H9 (cell line): ENCODE measurements around the gene BRINP2. TPM values are rescaled to one million over a fixed set of nuclear protein-coding genes. Genes with fewer than 3 reads are reported as not detected.

ENCODE experiments used
- DNase-seq: peaks from one replicate; pipeline ENCODE4 v3.0.0-alpha.2; 2017
- H2AFZ ChIP-seq: one replicate; pipeline ENCODE4 v1.6.1; 2013; ENCODE audit warnings: mild to moderate bottlenecking, low read length, control low read depth, moderate library complexity
- H2AK5ac ChIP-seq: 2 replicates; pipeline ENCODE4 v1.6.1; 2013; ENCODE audit warnings: low read length, control low read depth, mixed read lengths; ENCODE audit not compliant: insufficient read length
- H2BK120ac ChIP-seq: one replicate; pipeline ENCODE4 v1.6.1; 2013; ENCODE audit warnings: low read depth, mild to moderate bottlenecking, low read length, control low read depth, inconsistent platforms; ENCODE audit not compliant: poor library complexity, severe bottlenecking
- H2BK12ac ChIP-seq: 2 replicates; pipeline ENCODE4 v1.6.1; 2013; ENCODE audit warnings: low read length, control low read depth, mixed read lengths, low read depth; ENCODE audit not compliant: insufficient read length
- H2BK15ac ChIP-seq: 2 replicates; pipeline ENCODE4 v1.6.1; 2013; ENCODE audit warnings: low read depth, low read length, control low read depth
- H2BK20ac ChIP-seq: one replicate; pipeline ENCODE4 v1.6.1; 2013; ENCODE audit warnings: low read depth, mild to moderate bottlenecking, low read length, control low read depth, inconsistent platforms; ENCODE audit not compliant: poor library complexity, severe bottlenecking
- H2BK5ac ChIP-seq: 2 replicates; pipeline ENCODE4 v1.6.1; 2013; ENCODE audit warnings: low read length, control low read depth, mixed read lengths; ENCODE audit not compliant: insufficient read length
- H3K14ac ChIP-seq: 2 replicates; pipeline ENCODE4 v1.6.1; 2013; ENCODE audit warnings: low read length, control low read depth; ENCODE audit not compliant: insufficient read depth
- H3K18ac ChIP-seq: 2 replicates; pipeline ENCODE4 v1.6.1; 2013; ENCODE audit warnings: low read depth, mild to moderate bottlenecking, mixed read lengths, low read length, control low read depth; ENCODE audit not compliant: insufficient read length
- H3K23ac ChIP-seq: 2 replicates; pipeline ENCODE4 v1.6.1; 2013; ENCODE audit warnings: low read length, control low read depth, mixed read lengths, low read depth; ENCODE audit not compliant: insufficient read length
- H3K23me2 ChIP-seq: 2 replicates; pipeline ENCODE4 v1.6.1; 2013; ENCODE audit warnings: low read depth, mild to moderate bottlenecking, mixed read lengths, low read length, control low read depth; ENCODE audit not compliant: insufficient read length, poor library complexity, severe bottlenecking
- H3K27ac ChIP-seq: 2 replicates; pipeline ENCODE4 v1.5.1; 2013; ENCODE audit warnings: low read length, control low read depth, mixed read lengths, low read depth; ENCODE audit not compliant: insufficient read length
- H3K27me3 ChIP-seq: 2 replicates; pipeline ENCODE4 v1.6.1; 2013; ENCODE audit warnings: low read length, control low read depth, inconsistent platforms; ENCODE audit not compliant: insufficient read depth
- H3K4ac ChIP-seq: 2 replicates; pipeline ENCODE4 v1.6.1; 2013; ENCODE audit warnings: low read depth, mild to moderate bottlenecking, control low read depth, inconsistent platforms, low read length, moderate library complexity
- H3K4me1 ChIP-seq: 2 replicates; pipeline ENCODE4 v1.6.1; 2013; ENCODE audit warnings: low read length, control low read depth, inconsistent platforms; ENCODE audit not compliant: insufficient read depth
- H3K4me2 ChIP-seq: 2 replicates; pipeline ENCODE4 v1.6.1; 2013; ENCODE audit warnings: low read length, control low read depth, mixed read lengths; ENCODE audit not compliant: insufficient read length, insufficient read depth
- H3K56ac ChIP-seq: 2 replicates; pipeline ENCODE4 v1.6.1; 2013; ENCODE audit warnings: low read depth, mild to moderate bottlenecking, mixed read lengths, low read length, control low read depth; ENCODE audit not compliant: insufficient read length
- H3K79me1 ChIP-seq: 2 replicates; pipeline ENCODE4 v1.6.1; 2013; ENCODE audit warnings: low read depth, mild to moderate bottlenecking, moderate library complexity, low read length, control low read depth, inconsistent platforms; ENCODE audit not compliant: insufficient read depth, poor library complexity, severe bottlenecking
- H3K79me2 ChIP-seq: 2 replicates; pipeline ENCODE4 v1.6.1; 2013; ENCODE audit warnings: low read length, control low read depth, inconsistent platforms; ENCODE audit not compliant: insufficient read depth
- H3K9ac ChIP-seq: 2 replicates; pipeline ENCODE4 v1.6.1; 2013; ENCODE audit warnings: low read length, control low read depth, mixed read lengths; ENCODE audit not compliant: insufficient read length; ENCODE audit errors: extremely low read depth
- H3K9me3 ChIP-seq: one replicate; pipeline ENCODE4 v1.6.1; 2013; ENCODE audit warnings: low read depth, low read length, inconsistent platforms; ENCODE audit not compliant: control insufficient read depth
- H3T11ph ChIP-seq: one replicate; pipeline ENCODE4 v1.6.1; 2013; ENCODE audit warnings: mild to moderate bottlenecking, low read length, control low read depth, inconsistent platforms
- H4K20me1 ChIP-seq: one replicate; pipeline ENCODE4 v1.6.1; 2013; ENCODE audit not compliant: control insufficient read depth, insufficient read length, insufficient read depth
- H4K5ac ChIP-seq: 2 replicates; pipeline ENCODE4 v1.6.1; 2013; ENCODE audit warnings: low read depth, mild to moderate bottlenecking, mixed read lengths, low read length, control low read depth; ENCODE audit not compliant: insufficient read length
- H4K8ac ChIP-seq: replicated peaks from 2 replicates; pipeline ENCODE4 v1.6.1; 2013; ENCODE audit warnings: low read length, control low read depth, mixed read lengths, low read depth; ENCODE audit not compliant: insufficient read length
- H4K91ac ChIP-seq: 2 replicates; pipeline ENCODE4 v1.6.1; 2013; ENCODE audit warnings: low read depth, mild to moderate bottlenecking, moderate library complexity, mixed read lengths, low read length, control low read depth; ENCODE audit not compliant: insufficient read length
- H3K27ac Mint-ChIP-seq, 3 experiments: 2 replicates in 2 of 3; 3 replicates in 1 of 3; pipeline ENCODE4 v1.8.0; 2020 to 2021; ENCODE audit warnings: mixed read lengths in 3 of 3, mild to moderate bottlenecking in 1 of 3, moderate library complexity in 1 of 3
- H3K27me3 Mint-ChIP-seq: 2 replicates; pipeline ENCODE4 v1.8.0; 2021; ENCODE audit warnings: low read depth, mild to moderate bottlenecking, moderate library complexity, mixed read lengths
- H3K36me3 Mint-ChIP-seq, 3 experiments: 2 replicates in 2 of 3; 3 replicates in 1 of 3; pipeline ENCODE4 v1.8.0; 2020 to 2021; ENCODE audit warnings: low read depth in 3 of 3, mixed read lengths in 3 of 3; ENCODE audit not compliant: insufficient read depth in 1 of 3
- H3K4me1 Mint-ChIP-seq, 2 experiments: 2 replicates each; pipeline ENCODE4 v1.8.0; 2020; ENCODE audit warnings: mixed read lengths in 2 of 2
- H3K4me3 Mint-ChIP-seq, 2 experiments: 2 replicates in 1 of 2; 3 replicates in 1 of 2; pipeline ENCODE4 v1.8.0; 2020 to 2021; ENCODE audit warnings: mild to moderate bottlenecking in 2 of 2, mixed read lengths in 2 of 2, moderate library complexity in 1 of 2
- H3K9me3 Mint-ChIP-seq, 2 experiments: 2 replicates in 1 of 2; 3 replicates in 1 of 2; pipeline ENCODE4 v1.8.0; 2020; ENCODE audit warnings: mild to moderate bottlenecking in 2 of 2, mixed read lengths in 2 of 2, moderate library complexity in 1 of 2
- total RNA-seq: library from RNA; stranded (reverse); gene quantifications from 2 replicates; pipeline ENCODE4 v1.2.1, GENCODE V29; 2021
- TF ChIP-seq, protein P1 (sequence below): fragments of 200-600 bp; sonication (generic); conservative IDR thresholded peaks from 3 replicates; pipeline ENCODE4 v1.8.0; 2021; ENCODE audit warnings: antibody characterized with exemption, mild to moderate bottlenecking

Gene BRINP2
- total RNA-seq, 1 experiment from 2014 or later: not detected

DNA sequence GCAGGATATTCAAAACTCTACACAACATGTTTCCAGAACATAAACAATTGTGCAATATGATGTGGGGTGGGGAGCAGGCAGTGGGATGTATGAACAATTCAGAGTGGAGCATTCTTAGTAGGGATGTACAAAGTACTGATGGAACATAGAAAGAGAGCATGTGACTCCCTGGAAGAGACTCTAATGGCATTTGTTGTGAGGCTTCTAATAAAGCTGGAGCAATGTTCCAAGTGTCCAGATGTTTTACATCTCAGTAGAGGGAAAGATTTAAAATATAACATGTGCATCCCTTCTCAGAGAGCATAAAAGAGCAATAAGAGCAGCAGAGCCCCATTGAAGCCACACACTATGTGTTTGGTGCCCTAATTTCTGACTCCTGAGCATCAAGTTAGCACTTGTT is 116.5 kb downstream of the BRINP2 start:
- no peak overlapping the region for H3K27ac ChIP-seq
- no peak overlapping the region for H4K5ac ChIP-seq
- H2BK20ac ChIP-seq: no peak overlapping the region
- no peaks in the 10 kb centered on the region for H4K20me1 ChIP-seq
- H3T11ph ChIP-seq: no peak overlapping the region
- H3K23ac ChIP-seq: no peak overlapping the region
- H3K4me2 ChIP-seq: no peak overlapping the region
- no peak overlapping the region for H3K14ac ChIP-seq
- no peaks in the 10 kb centered on the region for H3K79me2 ChIP-seq
- no peak for DNase-seq
- H3K36me3 Mint-ChIP-seq: no peaks in the 10 kb centered on the region
- TF ChIP-seq, protein P1, sequence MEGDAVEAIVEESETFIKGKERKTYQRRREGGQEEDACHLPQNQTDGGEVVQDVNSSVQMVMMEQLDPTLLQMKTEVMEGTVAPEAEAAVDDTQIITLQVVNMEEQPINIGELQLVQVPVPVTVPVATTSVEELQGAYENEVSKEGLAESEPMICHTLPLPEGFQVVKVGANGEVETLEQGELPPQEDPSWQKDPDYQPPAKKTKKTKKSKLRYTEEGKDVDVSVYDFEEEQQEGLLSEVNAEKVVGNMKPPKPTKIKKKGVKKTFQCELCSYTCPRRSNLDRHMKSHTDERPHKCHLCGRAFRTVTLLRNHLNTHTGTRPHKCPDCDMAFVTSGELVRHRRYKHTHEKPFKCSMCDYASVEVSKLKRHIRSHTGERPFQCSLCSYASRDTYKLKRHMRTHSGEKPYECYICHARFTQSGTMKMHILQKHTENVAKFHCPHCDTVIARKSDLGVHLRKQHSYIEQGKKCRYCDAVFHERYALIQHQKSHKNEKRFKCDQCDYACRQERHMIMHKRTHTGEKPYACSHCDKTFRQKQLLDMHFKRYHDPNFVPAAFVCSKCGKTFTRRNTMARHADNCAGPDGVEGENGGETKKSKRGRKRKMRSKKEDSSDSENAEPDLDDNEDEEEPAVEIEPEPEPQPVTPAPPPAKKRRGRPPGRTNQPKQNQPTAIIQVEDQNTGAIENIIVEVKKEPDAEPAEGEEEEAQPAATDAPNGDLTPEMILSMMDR: no peak
- H3K18ac ChIP-seq: no peak overlapping the region
- no peak overlapping the region for H3K56ac ChIP-seq
- no peak overlapping the region for H3K4me3 Mint-ChIP-seq
- no peaks in the 10 kb centered on the region for H3K4me1 ChIP-seq
- no peak overlapping the region for H4K91ac ChIP-seq
- H3K9ac ChIP-seq: no peak overlapping the region
- H3K79me1 ChIP-seq: no peaks in the 10 kb centered on the region
- no peaks in the 10 kb centered on the region for H3K27me3 ChIP-seq
- H4K8ac ChIP-seq: no peak overlapping the region
- H3K4ac ChIP-seq: no peak overlapping the region
- H3K9me3 ChIP-seq: no peaks in the 10 kb centered on the region
- no peaks in the 10 kb centered on the region for H3K23me2 ChIP-seq
- H2BK120ac ChIP-seq: no peak overlapping the region
- no peak overlapping the region for H2BK12ac ChIP-seq
- no peak overlapping the region for H2AFZ ChIP-seq
- no peak overlapping the region; a peak in 1 of 7 replicates for H3K27ac Mint-ChIP-seq
- H2BK5ac ChIP-seq: no peak overlapping the region
- no peaks in the 10 kb centered on the region for H3K9me3 Mint-ChIP-seq
- H3K4me1 Mint-ChIP-seq: peaks cover 8% of the 10 kb centered on the region in 2 experiments
- no peak overlapping the region for H2AK5ac ChIP-seq
- no peak overlapping the region for H2BK15ac ChIP-seq
- no peaks in the 10 kb centered on the region; the same call in none of the 2 replicates for H3K27me3 Mint-ChIP-seq
